GM21723 (cell line): Measurements from ENCODE around the gene ANKRD66.
A peak's percentile ranks its signal among the peaks of the same experiment; 100 is the strongest.
"Not testable (repeated sequence)": the region's sequence is repeated elsewhere in the genome, so short reads cannot be mapped to it uniquely, and the experiment has no call there.

ENCODE experiments used
- ATAC-seq: cut with Tn5 transposase; IDR thresholded peaks from one replicate; pipeline ENCODE4 v1.9.1; 2021; ENCODE audit warnings: mild to moderate bottlenecking, moderate library complexity; ENCODE audit not compliant: unreplicated experiment

ANKRD66 gene

DNA sequence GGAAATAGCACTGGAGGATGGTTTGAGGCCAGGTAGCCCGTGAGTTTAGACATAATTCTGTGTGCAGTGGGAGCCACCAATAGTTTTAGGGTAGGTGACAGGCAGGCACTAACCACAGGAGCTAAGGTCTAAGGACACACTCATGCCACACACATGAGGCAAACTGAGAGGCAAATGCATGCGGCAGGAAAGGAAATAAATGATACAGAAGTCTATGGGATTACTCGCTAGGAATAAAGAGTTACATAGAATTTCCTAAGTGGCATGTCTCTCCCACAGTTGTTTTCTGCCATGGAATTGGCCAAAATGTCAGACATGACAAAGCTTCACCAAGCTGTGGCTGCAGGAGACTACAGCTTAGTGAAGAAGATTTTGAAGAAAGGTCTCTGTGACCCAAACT lies 4.9 kb downstream of the ANKRD66 start:
- ATAC-seq: no peak

- ATAC-seq: no peak
These were observed 9.1 kb downstream of the ANKRD66 start for GRCh38 chr6:46755865-46756264.

DNA sequence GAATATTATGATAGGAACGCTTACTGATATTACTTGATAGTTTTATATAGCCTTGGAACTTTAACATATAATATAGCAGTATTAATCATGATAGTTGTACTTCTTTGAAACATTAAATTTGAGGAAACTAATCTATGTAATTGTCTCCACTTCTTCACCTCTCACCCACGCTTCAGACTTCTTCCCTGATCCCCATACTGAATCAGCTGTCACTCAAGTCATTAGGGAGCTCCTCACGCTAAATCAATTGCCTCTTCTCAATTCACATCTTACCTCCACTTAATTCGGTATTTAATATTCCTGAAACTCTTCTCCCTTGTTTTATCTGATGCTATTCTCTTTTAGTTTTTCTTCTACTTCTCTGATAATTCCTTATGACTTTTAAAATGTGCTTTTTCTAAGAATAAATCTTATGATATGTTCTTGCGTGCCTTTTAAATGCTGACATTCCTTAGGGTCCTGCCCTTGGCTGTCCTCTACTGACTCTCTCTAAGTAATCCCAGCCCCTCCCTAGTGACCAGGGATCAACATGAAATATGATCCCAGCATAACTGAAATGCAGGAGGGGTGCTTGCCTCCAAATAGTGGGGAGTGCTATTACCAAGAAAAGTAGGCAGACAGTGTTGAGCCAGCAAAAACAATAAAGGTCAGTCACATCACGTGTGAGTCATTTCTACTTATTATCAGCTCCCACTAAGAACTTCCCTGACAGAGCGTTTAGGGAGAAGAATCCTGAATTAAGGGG lies 9.9 kb downstream of the ANKRD66 start:
- ATAC-seq: no peak

- ATAC-seq: no peak
These were observed 10.5 kb downstream of the ANKRD66 start for GRCh38 chr6:46757214-46757596.

GRCh38 chr6:46758960-46759753 lies 12.4 kb downstream of the ANKRD66 start:
- no peak for ATAC-seq

- no peak for ATAC-seq
These were observed 14.2 kb downstream of the ANKRD66 start for GRCh38 chr6:46760925-46761324.

- ATAC-seq: no peak
These were observed 16.7 kb downstream of the ANKRD66 start for GRCh38 chr6:46763466-46763865.

GRCh38 chr6:46764280-46764679 lies 17.5 kb downstream of the ANKRD66 start:
- not testable (repeated sequence) for ATAC-seq

DNA sequence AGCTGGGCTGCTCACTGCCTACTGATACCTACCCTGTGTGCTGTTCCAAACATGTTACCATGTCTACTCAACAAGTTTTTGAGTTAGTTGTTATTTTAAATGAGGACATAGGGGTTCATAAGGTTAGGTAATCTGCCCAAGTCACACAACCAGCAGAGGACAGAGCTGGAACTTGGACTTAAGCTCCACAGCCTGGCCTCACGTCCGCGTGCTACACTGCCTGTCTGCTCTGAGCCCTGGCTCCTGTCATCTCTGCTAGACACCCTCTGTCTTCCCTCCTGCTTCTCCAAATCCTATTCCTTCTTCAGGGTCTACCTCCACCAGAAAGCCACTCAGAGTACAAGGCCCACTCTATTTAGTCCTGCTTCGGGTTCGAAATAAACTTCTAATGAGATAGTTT lies 18.2 kb downstream of the ANKRD66 start:
- ATAC-seq: no peak

GRCh38 chr6:46772016-46772415 lies 25.3 kb downstream of the ANKRD66 start:
- no peak for ATAC-seq

DNA sequence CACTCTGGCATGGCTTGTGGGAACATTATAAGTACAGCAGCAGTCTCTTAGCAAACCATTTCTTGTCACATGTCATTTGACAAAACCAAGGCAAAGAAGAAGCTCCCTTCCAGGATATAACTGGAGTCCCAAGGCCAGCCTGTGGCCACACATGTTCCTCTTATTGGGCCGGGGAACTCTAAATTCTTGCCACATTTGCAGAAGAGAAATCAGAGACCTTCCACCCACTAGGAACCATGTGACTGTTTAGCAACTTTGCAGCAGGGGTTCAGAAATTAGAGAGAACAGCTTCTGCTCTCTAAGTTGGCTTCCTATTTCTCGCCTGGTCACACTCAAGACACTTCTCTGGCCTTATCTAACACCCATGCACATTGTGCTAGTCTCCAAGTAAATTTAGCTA lies 26.0 kb downstream of the ANKRD66 start:
- ATAC-seq: peak; percentile 78

DNA sequence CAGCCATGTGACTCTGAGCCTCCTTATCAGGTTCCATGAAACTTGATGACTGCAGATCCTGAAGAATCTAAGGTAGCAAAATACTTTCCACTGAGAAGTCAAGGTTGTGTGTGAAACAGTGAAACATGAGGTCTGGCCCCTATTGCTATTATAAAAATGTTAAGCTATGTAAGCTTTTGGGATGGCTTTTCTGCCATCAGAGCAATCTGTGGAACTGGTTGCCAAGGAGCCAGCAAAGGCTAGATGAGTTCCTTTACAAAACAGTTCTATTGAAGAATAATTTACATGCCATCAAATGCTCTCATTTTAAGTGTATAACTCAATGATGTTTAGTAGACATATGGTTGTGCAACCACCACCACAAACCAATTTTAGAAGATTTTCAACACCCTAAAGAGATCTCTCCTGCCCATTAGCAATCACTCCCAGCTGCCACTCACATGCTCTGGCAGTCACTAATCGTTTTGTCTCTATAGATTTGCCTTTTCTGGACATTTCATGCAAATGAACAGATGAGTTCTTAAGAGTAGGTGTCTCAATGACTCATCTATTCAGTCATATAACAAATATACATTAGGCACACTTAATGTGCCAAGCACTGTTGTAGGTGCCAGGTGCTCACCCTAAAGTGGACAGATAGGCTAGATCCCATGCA lies 26.6 kb downstream of the ANKRD66 start:
- peak; percentile 6 for ATAC-seq

DNA sequence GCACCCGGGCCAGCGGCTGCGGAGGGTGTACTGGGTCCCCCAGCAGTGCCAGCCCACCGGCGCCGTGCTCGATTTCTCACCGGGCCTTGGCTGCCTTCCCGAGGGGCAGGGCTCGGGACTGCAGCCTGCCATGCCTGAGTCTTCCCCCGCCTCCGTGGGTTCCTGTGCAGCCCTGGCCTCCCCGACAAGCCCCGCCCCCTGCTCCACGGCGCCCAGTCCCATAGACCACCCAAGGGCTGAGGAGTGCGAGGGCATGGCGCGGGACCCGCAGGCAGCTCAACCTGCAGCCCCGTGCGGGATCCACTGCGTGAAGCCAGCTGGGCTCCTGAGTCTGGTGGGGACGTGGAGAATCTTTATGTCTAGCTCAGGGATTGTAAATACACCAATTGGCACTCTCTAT lies 28.0 kb downstream of the ANKRD66 start:
- not testable (repeated sequence) for ATAC-seq

- no peak for ATAC-seq
These were observed 29.5 kb downstream of the ANKRD66 start for GRCh38 chr6:46776070-46776712.

- ATAC-seq: no peak
These were observed 31.0 kb downstream of the ANKRD66 start for GRCh38 chr6:46777476-46778346.

DNA sequence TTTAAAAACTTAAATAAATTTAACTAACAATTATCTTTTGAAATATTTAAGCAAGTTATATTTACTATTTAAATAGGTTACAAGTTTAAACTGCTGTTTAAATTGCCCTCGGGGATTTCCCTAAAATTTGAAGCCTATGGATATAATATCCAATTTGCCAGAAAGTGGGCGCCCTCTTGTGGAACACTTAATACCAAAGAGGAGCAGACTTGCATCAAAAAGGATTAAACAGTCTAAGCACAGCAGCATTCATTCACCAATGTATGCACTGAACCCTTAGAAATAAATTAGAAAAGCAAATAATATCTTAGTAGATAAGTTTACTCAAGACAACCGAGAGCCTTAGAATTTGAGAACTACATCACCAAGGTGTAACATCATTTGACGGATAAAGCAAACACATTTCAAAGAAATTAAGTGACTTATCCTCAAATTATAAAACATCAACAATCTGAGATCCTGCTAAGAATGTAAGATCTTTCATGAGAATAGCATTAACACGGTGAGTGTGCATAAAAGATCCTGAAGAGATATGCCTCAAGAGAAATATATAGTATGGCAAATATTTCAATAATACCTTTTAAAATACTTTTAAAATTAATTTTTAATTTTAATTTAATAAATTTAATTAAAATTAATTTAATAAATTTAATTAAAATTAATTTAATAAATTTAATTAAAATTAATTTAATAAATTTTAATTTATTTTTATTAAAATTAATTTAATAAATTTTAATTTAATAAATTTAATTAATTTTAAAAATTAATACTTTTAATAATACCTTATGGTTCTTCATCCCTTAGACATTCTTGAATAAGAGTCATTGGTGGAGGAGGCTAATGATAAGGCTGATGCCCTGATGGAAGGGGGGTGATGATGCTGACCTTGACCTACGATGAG lies 35.0 kb downstream of the ANKRD66 start:
- no peak for ATAC-seq

GRCh38 chr6:46784535-46784934 lies 37.8 kb downstream of the ANKRD66 start:
- ATAC-seq: no peak

- no peak for ATAC-seq
These were observed 41.3 kb downstream of the ANKRD66 start for GRCh38 chr6:46787871-46788540.

DNA sequence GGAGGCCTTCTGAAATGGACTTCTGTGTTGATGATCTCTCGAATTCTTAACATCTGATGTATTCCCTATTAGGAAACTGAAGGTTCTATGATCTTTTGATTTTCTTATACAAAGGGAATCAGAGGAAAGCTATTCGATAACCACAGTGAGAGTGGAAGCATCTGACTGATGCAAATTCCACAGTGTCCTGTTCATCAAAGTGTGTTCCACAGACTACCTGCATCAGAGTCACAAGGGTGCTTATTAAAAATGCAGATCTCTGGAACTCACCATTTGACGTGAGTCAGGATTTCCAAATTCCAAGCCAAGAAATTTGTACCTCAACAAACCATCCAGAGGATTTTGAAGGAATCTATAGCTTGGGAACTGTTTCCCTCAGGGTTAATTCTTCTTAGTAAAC lies 42.1 kb downstream of the ANKRD66 start:
- no peak for ATAC-seq
